Heart left ventricle (tissue), 13 donors: ENCODE data around the gene MRPS24.

Source experiments
- CTCF ChIP-seq, 12 donors: fragments of 200-600 bp; sonication (generic) in 4 of 12; IDR thresholded peaks; one replicate each; pipeline versions ENCODE4 v1.5.0 to v1.8.0; 2018 to 2022; ENCODE audit warnings: antibody characterized with exemption in 12 of 12, mild to moderate bottlenecking in 5 of 12
- POLR2A ChIP-seq, 2 donors: fragments of 450-650 bp; IDR thresholded peaks; one replicate each; pipeline ENCODE4 v1.6.1; 2017; ENCODE audit warnings: antibody characterized with exemption in 2 of 2, mild to moderate bottlenecking in 2 of 2, moderate library complexity in 2 of 2
- donor health status: ischemic (EF 13 %, LVEDD 7.1; RV severe dilation, severe dysfunction).
- donor health status: DM: no; HTN: yes; CAD: no.
- donor health status: DM: no; HTN: no; CAD: no.
- donor health status: ischemic (EF 25% LVEDD 6.9; RV normal size, moderate dysfunction).
- donor health status: ischemic (EF 25% LVEDD 5.7; RV mildly dilated, moderate dysfunction).
- donor health status: ischemic (EF 35%, LVEDD 5.7; RV mildly dilated, moderate dysfunction).
- donor health status: nonischemic (EF 11% LVEDD 7.7; RV severe dilation, severe dysfunction).
- donor health status: DM: yes; HTN: yes; CAD: no.
- donor health status: PGD.
- donor health status: ischemic (EF 29% LVEDD 5.4; RV normal size, mild dysfunction).
- donor health status: nonischemic (EF 23%, LVEDD 6.1; RV moderate dilation, normal function).

GRCh38 chr7:43868181-43868580 lies 1.1 kb downstream of the MRPS24 start:
- no peak for TF ChIP-seq CTCF (IDR thresholded peaks at IDR 0.05)
- no peak for TF ChIP-seq POLR2A (IDR thresholded peaks at IDR 0.05)
